Immature natural killer cell (primary cell): ENCODE measurements around the gene NHS. TPM values are rescaled to one million over a fixed set of nuclear protein-coding genes. Genes with fewer than 3 reads are reported as not detected.
"Not testable (repeated sequence)": the region's sequence is repeated elsewhere in the genome, so short reads cannot be mapped to it uniquely, and the experiment has no call there.

Experiments used
- DNase-seq, 3 donors: peaks; one replicate each; pipeline ENCODE4 v3.0.0; 2022; ENCODE audit warnings: mixed read lengths in 1 of 3
- H3K27ac Mint-ChIP-seq, 6 donors: one replicate each; pipeline ENCODE4 v1.8.0; 2020; ENCODE audit warnings: mixed read lengths in 6 of 6, mild to moderate bottlenecking in 5 of 6, inconsistent platforms in 4 of 6, moderate library complexity in 3 of 6
- H3K27me3 Mint-ChIP-seq, 3 donors: one replicate each; pipeline ENCODE4 v1.8.0; 2020 to 2021; ENCODE audit warnings: low read depth in 3 of 3, mild to moderate bottlenecking in 3 of 3, mixed read lengths in 3 of 3, moderate library complexity in 3 of 3, inconsistent platforms in 1 of 3
- H3K36me3 Mint-ChIP-seq, 3 donors: one replicate each; pipeline ENCODE4 v1.8.0; 2020; ENCODE audit warnings: mixed read lengths in 3 of 3, inconsistent platforms in 2 of 3, mild to moderate bottlenecking in 2 of 3
- H3K4me1 Mint-ChIP-seq, 2 donors: one replicate each; pipeline ENCODE4 v1.8.0; 2020; ENCODE audit warnings: inconsistent platforms in 2 of 2, mild to moderate bottlenecking in 2 of 2, mixed read lengths in 2 of 2, moderate library complexity in 1 of 2
- H3K4me3 Mint-ChIP-seq, 5 donors: one replicate each; pipeline ENCODE4 v1.8.0; 2020; ENCODE audit warnings: mild to moderate bottlenecking in 5 of 5, mixed read lengths in 5 of 5, inconsistent platforms in 3 of 5, moderate library complexity in 3 of 5
- H3K9me3 Mint-ChIP-seq, 6 donors: one replicate each; pipeline ENCODE4 v1.8.0; 2020; ENCODE audit warnings: mild to moderate bottlenecking in 6 of 6, mixed read lengths in 6 of 6, inconsistent platforms in 4 of 6, moderate library complexity in 3 of 6
- polyA plus RNA-seq, 3 donors: library from polyadenylated mRNA; unstranded; fragments of 300-500 nt; fragmentation: Illumina TruSeq; gene quantifications; one replicate each; pipeline ENCODE4 v1.2.3, GENCODE V29; 2021

NHS gene
- polyA plus RNA-seq, 3 donors from 2014 or later: 0.87 TPM; not detected in 2

DNA sequence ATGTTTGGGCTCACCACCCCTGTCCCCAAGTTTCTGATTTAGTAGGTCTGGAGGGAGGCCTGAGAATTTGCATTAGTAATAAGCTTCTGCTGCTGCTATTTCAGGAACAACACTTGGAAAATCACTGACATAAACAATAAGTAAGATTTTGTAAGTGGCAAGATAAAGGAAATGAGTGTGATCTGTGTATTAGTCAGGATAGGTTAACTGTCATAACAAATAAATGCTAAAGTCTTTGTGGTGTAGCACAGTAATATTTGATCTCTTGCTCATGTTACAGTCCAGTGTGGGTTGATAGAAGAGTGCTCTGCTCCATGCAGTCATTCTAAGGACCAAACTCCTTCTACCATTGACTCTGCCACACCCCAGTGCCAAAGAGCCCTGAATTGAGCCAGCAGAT, 67.0 kb downstream of the NHS start:
- no peak overlapping the region for H3K4me3 Mint-ChIP-seq
- H3K9me3 Mint-ChIP-seq: peaks cover 0 to 2% (median 0%) of the 10 kb centered on the region in 6 donors
- H3K36me3 Mint-ChIP-seq: no peaks in the 10 kb centered on the region
- H3K27ac Mint-ChIP-seq: no peak overlapping the region
- peaks cover 0 to 3% (median 1%) of the 10 kb centered on the region in 3 donors for H3K27me3 Mint-ChIP-seq
- no peaks in the 10 kb centered on the region for H3K4me1 Mint-ChIP-seq
- no peak for DNase-seq

DNA sequence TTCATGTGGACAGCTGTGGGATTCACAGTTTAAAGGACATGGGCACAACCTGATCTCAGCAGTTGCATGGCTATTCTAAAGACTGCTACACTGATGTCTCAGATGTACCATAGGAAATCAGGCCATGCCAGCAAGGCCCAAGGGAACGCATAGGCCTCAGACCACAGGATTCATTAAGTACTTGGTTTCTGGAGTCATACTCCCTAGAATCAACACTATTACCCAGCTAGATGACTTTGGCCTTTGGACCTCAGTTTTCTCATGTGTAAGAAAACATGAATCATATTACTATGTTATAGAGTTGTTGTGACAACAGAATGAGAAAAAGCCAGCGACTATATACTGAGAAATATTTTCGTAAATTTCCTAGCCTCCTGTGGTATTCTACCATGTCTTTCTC, 67.9 kb downstream of the NHS start:
- no peaks in the 10 kb centered on the region for H3K36me3 Mint-ChIP-seq
- H3K9me3 Mint-ChIP-seq: no peaks in the 10 kb centered on the region
- H3K4me3 Mint-ChIP-seq: no peak overlapping the region
- peaks cover 0 to 3% (median 1%) of the 10 kb centered on the region in 3 donors for H3K27me3 Mint-ChIP-seq
- H3K27ac Mint-ChIP-seq: no peak overlapping the region
- DNase-seq: no peak
- H3K4me1 Mint-ChIP-seq: no peaks in the 10 kb centered on the region

DNA sequence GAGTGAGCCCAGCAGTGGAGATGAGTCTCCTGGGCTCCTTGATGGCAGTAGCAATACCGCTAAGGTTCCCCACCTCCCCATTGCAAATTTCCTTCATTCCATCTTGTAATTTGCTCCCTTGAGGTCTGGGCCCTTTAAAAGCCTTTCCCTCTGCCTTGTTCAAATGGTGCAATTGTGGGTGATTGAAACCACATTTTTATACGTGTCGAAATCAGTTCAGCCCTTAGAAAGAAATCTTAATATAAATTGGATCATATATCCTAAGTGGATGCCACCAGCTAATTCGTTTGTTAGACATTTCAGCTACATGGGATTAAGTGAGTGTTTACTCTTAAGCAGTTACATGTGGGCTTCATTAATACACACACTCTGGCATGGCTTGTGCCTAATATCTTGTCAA, 68.6 kb downstream of the NHS start:
- H3K4me1 Mint-ChIP-seq: no peaks in the 10 kb centered on the region
- peaks cover 0 to 3% (median 1%) of the 10 kb centered on the region in 3 donors for H3K27me3 Mint-ChIP-seq
- H3K36me3 Mint-ChIP-seq: no peaks in the 10 kb centered on the region

DNA sequence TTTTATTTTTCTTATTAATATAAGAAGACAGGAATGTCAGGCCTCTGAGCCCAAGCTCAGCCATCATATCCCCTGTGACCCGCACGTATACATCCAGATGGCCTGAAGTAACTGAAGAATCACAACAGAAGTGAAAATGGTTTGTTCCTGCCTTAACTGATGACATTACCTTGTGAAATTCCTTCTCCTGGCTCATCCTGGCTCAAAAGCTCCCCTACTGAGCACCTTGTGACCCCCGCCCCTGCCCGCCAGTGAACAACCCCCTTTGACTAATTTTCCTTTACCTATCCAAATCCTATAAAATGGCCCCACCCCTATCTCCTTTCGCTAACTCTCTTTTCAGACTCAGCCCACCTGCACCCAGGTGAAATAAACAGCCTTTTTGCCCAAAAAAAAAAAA, 71.3 kb downstream of the NHS start:
- not testable (repeated sequence) for H3K27me3 Mint-ChIP-seq

More for the DNA sequence above, 68.6 kb downstream of the NHS start:
- H3K9me3 Mint-ChIP-seq: no peaks in the 10 kb centered on the region
- H3K4me3 Mint-ChIP-seq: no peak overlapping the region
- no peak overlapping the region for H3K27ac Mint-ChIP-seq
- no peak for DNase-seq

DNA sequence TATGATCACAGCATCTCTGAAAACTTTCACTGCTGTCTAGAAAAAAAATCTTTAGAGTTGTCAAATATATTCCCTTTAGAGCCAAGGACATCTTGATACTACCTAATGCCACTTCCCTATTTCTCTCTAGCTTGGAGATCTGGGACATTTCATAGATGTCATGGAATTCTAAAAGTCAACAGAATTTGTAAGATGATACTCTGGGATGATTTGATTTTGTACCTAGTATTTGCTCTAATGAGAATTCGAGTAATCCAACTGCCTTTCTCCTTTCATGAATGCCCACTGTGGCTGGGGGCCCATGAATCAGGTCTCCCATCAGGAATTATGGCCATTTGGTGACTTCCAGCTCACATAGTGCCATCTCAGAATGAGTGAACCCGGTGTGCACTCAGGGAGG, 73.2 kb downstream of the NHS start:
- Mint-ChIP-seq H3K9me3 (no peaks in the 10 kb centered on the region), H3K36me3 (no peaks in the 10 kb centered on the region), H3K4me1 (no peaks in the 10 kb centered on the region), H3K4me3 (no peak overlapping the region), H3K27me3 (peaks cover 0 to 5% (median 1%) of the 10 kb centered on the region in 3 donors), H3K27ac (no peak overlapping the region)
- DNase-seq: no peak

More for the DNA sequence above, 71.3 kb downstream of the NHS start:
- not testable (repeated sequence) for H3K4me3 Mint-ChIP-seq, H3K9me3 Mint-ChIP-seq, H3K36me3 Mint-ChIP-seq, H3K4me1 Mint-ChIP-seq, DNase-seq, H3K27ac Mint-ChIP-seq

DNA sequence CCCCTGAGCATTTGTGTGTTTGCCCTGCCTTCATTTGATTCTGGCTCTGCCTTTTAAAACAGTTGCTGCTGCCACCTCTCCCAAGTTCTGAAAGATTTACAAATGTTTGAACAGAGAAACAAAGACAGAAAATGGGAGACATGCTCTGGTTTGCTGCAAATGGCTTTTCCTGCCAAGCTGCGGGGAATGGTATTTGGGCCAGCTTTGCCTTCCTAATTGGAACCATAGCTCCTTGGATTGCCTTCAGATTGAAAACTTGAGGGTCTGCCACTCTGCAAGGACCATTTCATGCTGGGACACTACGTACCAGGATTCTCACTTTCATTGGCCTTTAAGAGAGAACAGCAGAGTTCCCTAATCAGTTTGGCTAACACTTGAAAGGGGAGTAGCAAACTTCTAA, 74.9 kb downstream of the NHS start:
- Mint-ChIP-seq H3K27me3 (peaks cover 0 to 8% (median 0%) of the 10 kb centered on the region in 3 donors), H3K9me3 (no peaks in the 10 kb centered on the region), H3K4me1 (no peaks in the 10 kb centered on the region), H3K4me3 (no peak overlapping the region), H3K36me3 (no peaks in the 10 kb centered on the region), H3K27ac (no peak overlapping the region)
- no peak for DNase-seq

DNA sequence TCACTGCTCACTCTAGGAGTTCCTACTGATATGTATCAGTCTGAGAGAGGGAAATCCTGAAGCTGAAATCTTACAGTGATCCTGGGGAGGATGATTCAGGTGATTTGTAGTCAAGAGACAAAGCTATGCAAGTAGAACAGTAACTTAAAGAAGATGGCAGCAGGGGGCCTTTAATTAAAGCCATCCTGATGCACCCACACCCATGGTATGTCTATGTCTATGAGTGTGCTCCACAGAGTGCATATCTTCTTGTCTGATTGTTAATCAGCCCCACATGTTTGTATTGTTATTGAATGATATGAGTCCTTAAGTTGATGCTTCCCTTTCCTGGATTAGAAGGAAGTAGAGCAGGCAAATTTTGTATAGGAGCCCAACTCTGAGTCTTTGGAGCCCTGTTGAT, 78.8 kb downstream of the NHS start:
- Mint-ChIP-seq H3K27me3 (peaks cover 0 to 7% (median 3%) of the 10 kb centered on the region in 3 donors), H3K27ac (no peak overlapping the region), H3K4me1 (no peaks in the 10 kb centered on the region), H3K4me3 (no peak overlapping the region), H3K36me3 (no peaks in the 10 kb centered on the region), H3K9me3 (no peaks in the 10 kb centered on the region)
- no peak for DNase-seq

DNA sequence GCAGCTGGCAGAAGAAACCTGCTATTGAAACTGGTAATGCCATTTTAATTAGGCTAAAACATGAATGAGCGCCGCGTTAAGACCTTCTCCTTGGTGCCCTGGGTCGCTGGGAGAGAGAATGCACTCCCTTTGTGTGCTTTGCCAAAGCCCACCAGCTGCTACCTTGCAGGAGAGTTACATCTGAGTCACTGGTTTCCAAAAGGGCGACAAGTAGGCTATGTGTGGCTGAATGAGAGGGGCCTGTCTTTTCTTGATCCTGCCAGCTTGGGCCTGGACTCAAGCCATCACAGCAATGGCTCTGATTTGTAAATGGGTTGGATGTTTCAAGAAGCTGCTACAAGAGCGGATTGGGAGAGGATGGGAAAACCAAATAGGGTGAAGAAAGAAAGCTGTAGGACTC, 81.5 kb downstream of the NHS start:
- H3K4me3 Mint-ChIP-seq: no peak overlapping the region
- no peaks in the 10 kb centered on the region for H3K9me3 Mint-ChIP-seq
- no peak for DNase-seq
- H3K4me1 Mint-ChIP-seq: no peaks in the 10 kb centered on the region
- H3K27ac Mint-ChIP-seq: no peak overlapping the region
- H3K36me3 Mint-ChIP-seq: no peaks in the 10 kb centered on the region
- peaks cover 1 to 10% (median 5%) of the 10 kb centered on the region in 3 donors for H3K27me3 Mint-ChIP-seq

DNA sequence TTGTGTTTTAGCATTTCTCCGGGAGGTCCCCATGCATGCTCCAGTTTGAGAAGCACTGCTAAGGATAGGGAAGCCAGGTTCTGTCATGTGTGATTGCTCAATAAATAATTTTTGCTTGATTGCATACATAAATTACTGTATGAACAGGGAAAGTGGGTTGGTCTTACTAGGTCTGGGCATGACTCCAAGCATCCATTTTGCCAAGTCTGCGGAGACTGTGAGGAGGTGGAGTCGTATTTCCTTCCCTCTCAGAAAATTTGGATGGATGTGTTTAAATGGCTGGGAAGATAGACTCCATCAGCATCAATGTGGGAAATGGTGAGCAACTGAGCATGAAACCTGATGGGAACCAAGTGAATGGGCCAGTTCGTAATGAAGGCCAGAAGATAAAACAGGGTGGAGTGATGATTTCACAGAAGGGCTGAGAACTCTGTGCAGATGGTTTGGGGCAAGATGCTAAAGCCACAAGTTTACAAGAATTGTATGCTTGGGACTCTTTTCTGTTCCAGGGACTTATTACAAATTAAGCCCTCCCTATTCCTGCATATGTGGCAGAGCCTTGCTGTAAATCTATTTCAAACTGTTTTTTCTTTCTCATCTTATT, 84.1 kb downstream of the NHS start:
- DNase-seq: no peak
- Mint-ChIP-seq H3K27ac (no peak overlapping the region), H3K4me3 (no peak overlapping the region), H3K27me3 (peaks cover 4 to 8% (median 5%) of the 10 kb centered on the region in 3 donors), H3K36me3 (no peaks in the 10 kb centered on the region), H3K9me3 (peaks cover 0 to 5% (median 0%) of the 10 kb centered on the region in 6 donors), H3K4me1 (no peaks in the 10 kb centered on the region)

DNA sequence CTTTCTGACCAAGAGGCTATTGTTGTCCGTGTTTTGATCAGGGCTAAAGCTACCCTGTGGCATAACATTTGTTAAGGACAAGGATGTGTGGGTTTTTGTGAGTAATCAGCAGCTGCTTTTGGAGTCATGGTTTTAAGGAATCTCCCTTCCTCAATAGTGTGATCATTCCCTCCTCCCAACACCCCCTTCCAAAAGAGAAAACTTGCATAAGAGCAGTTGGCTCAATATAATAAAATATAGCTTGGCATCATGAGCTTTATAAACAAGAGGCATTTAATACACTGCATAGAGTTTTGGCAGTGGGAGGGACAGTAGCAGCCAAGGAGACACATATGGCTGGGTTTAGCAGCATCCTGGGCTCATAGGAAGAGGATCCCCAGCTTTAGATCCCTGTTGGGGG, 84.7 kb downstream of the NHS start:
- no peaks in the 10 kb centered on the region for H3K36me3 Mint-ChIP-seq
- DNase-seq: no peak
- no peak overlapping the region for H3K27ac Mint-ChIP-seq
- H3K27me3 Mint-ChIP-seq: peaks cover 4 to 7% (median 5%) of the 10 kb centered on the region in 3 donors
- no peaks in the 10 kb centered on the region for H3K4me1 Mint-ChIP-seq
- no peak overlapping the region for H3K4me3 Mint-ChIP-seq
- peaks cover 0 to 5% (median 0%) of the 10 kb centered on the region in 6 donors for H3K9me3 Mint-ChIP-seq

DNA sequence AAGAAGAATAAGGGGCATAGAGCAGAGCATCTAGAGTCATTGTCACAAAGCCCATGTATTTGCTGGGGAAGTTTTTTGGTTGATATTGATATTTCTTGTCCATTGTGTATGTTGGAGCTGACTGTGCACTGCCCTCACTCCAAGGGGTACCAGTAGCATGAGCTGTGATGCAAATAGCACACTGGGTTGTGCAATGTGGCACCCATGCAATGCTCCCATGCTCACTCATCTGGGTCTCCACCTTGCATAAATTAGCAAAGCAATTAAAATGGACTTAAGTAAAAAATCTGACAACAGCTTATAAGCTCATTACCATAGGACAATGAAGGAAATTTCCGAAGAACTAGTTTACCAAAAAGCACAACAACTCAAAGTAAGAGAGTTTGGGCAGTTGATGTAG, 87.9 kb downstream of the NHS start:
- Mint-ChIP-seq H3K4me3 (no peak overlapping the region), H3K27ac (no peak overlapping the region), H3K36me3 (no peaks in the 10 kb centered on the region), H3K9me3 (peaks cover 0 to 5% (median 0%) of the 10 kb centered on the region in 6 donors), H3K27me3 (peaks cover 4 to 5% (median 4%) of the 10 kb centered on the region in 3 donors), H3K4me1 (no peaks in the 10 kb centered on the region)
- DNase-seq: no peak

DNA sequence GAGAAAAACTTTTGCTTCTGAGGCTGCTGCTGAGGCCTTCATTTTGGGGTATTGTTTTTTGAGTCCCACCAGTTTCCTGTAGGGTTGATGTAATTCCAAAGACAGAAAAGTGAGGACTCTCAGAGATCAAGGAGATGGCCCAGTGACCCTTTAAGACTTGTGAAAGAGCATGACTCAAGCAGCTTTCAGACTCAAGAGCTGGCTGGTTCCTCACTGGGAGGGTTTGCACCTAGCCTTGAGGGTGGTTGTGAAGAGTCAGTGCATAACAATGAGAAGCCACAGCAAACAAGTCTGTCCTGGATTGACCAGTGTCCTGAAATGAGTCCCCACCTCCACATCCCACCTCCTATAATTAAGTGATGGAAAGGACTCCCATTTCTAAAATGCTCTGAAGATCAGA, 89.2 kb downstream of the NHS start:
- H3K4me1 Mint-ChIP-seq: no peaks in the 10 kb centered on the region
- peaks cover 2 to 5% (median 4%) of the 10 kb centered on the region in 3 donors for H3K27me3 Mint-ChIP-seq
- peaks cover 0 to 5% (median 0%) of the 10 kb centered on the region in 6 donors for H3K9me3 Mint-ChIP-seq
- H3K27ac Mint-ChIP-seq: no peak overlapping the region
- H3K36me3 Mint-ChIP-seq: no peaks in the 10 kb centered on the region
- no peak overlapping the region for H3K4me3 Mint-ChIP-seq
- no peak for DNase-seq

DNA sequence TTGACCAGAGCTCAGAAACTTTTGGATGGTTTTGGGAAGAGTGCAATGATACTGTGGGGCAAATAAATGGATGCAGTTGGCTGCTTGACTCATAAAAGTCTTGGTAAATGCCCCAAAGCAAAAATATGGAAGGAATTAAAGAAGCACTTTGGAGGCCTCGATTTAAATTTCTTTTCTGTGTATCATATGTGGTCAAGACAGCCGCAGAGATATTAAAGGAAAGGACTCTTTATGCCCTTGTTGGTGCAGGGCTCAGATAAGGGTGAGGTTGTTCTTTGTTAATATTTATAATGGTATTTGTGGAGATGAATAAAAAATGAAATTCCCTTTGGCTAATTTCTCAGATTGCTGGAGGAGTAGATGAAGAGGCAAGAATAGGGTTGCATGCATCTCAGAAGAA, 90.2 kb downstream of the NHS start:
- Mint-ChIP-seq H3K27ac (no peak overlapping the region), H3K9me3 (peaks cover 0 to 5% (median 0%) of the 10 kb centered on the region in 6 donors), H3K4me1 (no peaks in the 10 kb centered on the region), H3K4me3 (no peak overlapping the region), H3K27me3 (peaks cover 2 to 6% (median 3%) of the 10 kb centered on the region in 3 donors), H3K36me3 (no peaks in the 10 kb centered on the region)
- DNase-seq: no peak

DNA sequence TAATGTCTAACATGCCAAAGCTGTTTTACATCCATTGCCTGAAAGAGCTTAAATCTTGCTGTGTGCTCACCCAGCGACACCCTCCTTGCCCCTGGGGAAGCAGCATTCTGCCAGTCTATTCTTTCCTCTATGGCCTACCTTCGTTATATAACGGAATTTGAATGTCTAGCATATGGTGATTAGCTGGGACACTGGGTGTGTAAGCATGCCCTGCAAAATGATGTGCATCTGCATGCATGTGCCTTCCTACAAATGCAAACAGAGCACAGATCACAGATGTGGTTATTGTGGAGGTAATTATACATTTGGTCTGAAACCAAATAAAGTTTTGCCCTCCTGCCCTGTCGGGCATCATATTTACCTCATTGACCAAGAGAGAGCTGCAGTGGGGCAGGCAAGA, 90.8 kb downstream of the NHS start:
- Mint-ChIP-seq H3K4me1 (no peaks in the 10 kb centered on the region), H3K27me3 (peaks cover 2 to 3% (median 2%) of the 10 kb centered on the region in 3 donors), H3K36me3 (no peaks in the 10 kb centered on the region), H3K9me3 (peaks cover 0 to 5% (median 0%) of the 10 kb centered on the region in 6 donors), H3K27ac (no peak overlapping the region), H3K4me3 (no peak overlapping the region)
- no peak for DNase-seq

DNA sequence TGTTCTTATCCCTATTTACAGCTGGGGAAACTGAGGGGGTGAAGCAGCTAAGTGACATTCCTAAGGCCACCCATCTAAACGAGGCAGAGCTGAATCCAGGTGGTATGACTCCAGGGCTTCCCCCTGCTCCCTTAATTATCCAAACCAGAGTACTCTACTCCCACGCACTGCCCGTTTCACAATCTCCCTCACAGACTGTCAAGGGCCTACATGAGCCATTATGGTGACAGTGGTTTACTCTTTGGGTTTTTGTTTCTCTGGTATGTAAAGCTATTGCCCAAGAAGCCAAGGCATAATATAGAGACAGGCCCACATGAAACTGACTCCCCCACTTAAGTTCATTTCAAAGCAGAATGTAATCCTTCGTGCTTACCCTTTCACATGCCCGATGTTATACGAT, 95.1 kb downstream of the NHS start:
- Mint-ChIP-seq H3K27ac (no peak overlapping the region), H3K27me3 (peaks cover 0 to 3% (median 2%) of the 10 kb centered on the region in 3 donors), H3K36me3 (no peaks in the 10 kb centered on the region), H3K4me1 (no peaks in the 10 kb centered on the region), H3K4me3 (no peak overlapping the region), H3K9me3 (peaks cover 0 to 2% (median 0%) of the 10 kb centered on the region in 6 donors)
- no peak for DNase-seq
